Kidney glomerular epithelial cell (primary cell): ENCODE measurements around the gene ITGA11.
"Not testable (repeated sequence)": the region's sequence is repeated elsewhere in the genome, so short reads cannot be mapped to it uniquely, and the experiment has no call there.

Experiments
- DNase-seq: peaks from one replicate; lab custom pipeline; 2025; lab: John Stamatoyannopoulos, UW

ITGA11 gene

GRCh38 chr15:68409736-68410370 is 22.1 kb downstream of the ITGA11 start:
- no peak for DNase-seq

- no peak for DNase-seq
These were observed 23.0 kb downstream of the ITGA11 start for GRCh38 chr15:68408971-68409370.

GRCh38 chr15:68407886-68408881 is 23.8 kb downstream of the ITGA11 start:
- no peak for DNase-seq

DNA sequence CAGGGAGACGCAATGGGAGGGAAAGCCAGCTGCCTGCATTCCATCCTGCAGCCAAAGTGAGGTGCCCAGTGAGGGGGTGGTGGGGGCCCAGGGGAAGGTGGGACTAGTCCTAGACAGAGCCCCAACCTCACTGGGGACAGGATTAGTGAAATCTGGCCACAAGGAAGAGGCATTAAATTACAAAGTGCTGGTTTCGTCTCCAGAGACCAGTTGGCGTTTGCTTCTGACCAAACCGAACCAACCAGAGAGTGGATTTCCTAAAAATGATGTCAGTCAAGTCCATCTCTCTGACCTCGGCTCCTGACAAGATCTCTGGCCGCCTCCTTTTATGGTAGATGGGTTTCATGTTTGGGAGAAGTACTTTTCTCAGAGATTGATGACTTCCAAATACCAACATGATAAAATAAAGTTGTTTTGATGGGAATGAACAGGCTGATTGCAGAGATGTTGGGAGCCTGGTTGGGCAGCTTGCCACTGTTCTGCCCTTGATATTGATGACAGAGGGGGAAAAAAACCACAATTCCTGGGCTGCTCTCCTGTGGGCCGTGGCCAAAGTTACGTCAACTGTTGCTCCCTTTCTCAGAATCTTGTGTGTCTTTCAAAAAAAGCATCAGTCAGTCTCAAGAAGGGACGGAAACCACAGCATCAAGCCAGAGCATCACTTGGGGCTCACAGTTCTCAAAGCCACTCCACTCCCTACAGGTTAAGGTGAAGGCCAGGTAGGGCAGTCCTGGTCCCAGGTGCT is 24.6 kb downstream of the ITGA11 start:
- no peak for DNase-seq

DNA sequence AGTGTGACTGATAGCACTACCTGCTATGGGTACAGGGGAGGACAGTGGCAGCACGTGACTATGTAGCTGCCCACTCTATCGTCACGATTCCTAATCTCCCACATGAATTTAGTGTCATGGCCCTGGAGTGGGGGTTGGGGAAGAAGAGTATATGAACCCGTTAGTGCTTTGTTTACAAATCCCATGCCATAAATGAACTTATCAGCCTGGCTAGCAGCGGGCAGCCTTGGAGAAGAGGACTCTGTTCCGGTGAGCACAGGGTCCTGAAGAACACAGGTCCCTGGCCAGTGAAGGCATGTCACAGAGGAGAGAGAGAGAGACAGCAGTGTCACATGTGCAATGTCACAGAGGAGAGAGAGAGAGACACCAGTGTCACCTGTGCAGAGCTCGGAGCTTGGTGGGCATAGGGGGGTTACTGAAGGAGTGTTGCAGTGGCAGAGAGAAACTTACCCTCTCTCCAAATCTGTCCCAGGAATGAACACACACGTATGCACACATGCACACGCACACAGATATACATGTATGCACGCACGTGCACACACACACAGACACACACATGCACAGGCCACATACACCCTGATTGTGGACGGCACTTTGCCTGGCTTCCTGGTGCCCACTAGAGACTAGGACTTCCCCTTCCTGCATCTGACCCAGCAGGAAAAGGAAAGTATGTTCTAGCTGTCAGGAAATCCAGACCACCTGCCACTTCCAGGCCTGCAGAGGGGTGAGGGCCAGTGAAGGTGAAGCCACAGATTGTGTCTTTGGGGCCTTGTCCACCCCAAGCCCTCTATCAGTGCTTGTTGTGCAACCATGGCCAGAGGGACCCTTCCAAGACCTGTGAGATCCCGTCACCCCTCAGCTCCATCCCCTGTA is 26.3 kb downstream of the ITGA11 start:
- no peak for DNase-seq

DNA sequence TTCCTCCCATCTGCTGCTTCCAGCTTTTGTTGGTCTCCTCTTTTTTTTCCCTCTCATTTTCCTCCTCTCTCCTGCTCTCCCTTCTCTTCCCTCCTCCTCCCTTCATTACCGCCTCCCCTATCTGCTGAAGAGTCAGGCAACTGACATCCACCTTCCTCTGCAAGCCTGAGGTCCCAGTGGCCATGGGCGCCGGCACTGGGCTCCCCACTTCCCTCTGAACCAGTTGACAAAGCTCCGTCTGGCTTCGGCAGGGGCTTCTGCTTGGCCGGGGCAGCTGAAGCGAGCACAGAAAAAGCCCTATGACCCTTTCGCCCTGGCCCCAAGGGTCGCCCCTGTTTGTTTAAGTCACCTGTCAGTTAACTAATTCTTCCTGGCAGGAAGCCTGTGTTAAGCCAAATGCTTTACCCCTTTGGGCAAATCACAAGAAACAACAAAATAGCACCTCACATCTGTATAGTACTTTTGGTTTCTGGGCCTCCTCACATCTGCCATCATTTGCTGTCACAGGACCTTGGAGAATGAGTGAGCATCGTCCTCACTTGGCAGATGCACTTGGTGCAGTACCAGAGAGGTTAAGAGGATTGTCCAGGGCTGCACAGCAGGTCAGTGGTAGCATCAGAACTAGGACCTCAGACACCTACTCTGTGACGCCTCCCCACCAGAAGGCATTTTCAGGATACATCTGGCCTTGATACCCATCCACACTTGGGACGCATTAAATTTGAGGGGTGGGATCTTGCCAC is 27.7 kb downstream of the ITGA11 start:
- no peak for DNase-seq

DNA sequence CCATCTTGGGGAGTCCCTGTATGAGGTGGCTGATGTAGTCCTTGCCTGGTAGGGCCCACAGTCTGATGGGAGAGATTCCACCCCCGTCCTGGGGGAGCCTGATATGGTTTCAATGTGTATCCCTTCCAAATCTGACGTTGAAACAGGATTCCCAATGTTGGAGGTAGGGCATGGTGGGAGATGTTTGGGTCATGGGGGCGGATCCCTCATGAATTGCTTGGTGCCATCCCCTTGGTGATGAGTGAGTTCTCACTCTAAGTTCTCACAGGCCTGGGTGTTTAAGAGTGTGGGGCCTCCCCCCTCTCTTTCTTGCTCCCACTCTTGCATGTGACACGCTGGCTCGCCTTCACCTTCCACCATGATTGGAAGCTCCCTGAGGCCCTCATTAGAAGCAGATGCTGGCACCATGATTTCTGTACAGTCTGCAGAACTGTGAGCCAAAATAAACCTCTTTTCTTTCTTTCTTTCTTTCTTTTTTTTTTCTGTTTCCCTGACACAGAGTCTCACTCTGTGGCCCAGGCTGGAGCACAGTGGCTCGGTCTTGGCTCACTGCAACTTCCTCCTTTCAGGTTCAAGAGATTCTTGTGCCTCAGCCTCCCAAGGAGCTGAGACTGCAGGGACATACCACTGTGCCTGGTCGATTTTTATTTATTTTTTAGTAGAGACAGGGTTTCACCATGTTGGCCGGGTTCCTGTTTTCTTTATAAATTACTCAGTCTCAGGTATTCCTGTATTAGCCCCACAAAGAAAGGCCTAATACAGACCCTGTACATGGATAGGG is 28.6 kb downstream of the ITGA11 start:
- no peak for DNase-seq

DNA sequence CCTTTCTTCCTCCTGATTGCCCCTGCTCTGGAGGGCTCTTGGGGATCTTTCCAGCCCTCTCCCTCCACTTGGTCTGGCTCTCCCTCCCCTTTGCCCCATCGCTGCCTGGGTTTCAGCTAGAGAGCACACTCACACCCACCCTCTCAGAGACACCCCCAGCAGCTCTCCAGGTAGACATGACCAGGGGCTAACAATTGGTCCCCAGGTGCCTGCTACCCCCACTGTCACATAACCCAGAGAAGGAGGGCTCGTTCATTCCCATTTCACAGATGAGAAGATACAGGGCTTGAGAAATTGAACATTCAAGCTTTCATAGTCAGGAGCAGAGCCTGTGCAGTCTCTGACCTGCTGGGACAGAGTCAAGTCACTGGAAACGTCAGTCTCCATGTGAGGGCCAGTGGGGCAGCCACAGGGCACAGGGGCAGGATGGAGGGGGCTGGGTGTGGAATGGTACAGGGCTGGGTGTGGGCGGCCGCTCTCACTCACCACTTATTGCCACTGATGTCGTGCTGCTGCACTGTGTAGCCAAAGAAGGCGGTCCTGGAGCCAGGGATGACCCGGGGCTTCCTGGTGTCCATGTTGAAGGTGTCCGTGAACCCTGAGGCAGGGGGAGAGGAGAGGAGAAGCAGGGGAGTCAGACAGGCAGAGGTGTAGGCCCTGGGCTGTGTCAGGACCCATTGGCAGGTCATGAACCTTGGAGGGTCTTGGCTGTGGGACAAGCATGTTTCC is 29.4 kb downstream of the ITGA11 start:
- no peak for DNase-seq

DNA sequence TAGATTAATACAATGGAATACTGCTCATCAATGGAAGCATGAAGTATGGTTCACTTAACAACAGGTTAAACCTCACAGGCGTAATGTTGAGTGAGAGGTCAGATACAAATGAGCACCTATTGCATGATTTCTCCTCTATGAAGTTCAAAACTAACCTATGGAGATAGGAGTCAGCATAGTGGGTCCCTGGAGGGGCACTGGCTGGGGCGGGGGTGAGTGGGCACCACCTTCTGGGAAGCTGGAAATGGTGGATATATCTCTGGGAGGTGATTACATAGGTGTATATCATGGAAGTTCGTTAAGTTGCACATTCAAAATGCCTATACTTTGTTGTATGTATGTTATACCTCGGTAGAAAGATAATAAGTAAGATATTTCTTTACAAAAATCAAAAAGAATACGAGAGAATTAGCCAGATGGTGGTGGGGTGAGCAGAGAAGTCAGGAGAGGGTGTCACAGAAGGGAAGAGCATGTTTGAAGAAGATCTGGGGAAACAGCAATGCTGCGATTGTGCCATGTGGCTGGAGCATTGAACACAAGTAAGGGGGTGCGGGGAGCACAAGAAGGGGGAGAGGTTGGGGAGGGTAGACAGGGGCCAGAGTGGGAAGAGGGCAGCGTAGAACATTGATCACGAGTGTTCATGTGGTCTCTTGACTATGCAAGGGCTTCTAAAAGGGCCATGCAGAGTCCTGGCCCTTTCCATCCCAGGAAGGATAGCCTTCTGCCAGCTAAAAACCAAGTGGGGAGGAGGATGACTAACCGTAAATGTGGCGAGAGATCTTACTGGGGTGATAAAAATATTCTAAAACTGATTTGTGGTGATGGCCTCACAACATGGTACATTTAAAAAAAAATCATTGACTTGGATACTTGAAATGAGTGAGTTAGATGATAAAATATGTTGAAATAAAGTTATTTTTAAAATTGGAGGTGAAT is 30.2 kb downstream of the ITGA11 start:
- DNase-seq = no peak

DNA sequence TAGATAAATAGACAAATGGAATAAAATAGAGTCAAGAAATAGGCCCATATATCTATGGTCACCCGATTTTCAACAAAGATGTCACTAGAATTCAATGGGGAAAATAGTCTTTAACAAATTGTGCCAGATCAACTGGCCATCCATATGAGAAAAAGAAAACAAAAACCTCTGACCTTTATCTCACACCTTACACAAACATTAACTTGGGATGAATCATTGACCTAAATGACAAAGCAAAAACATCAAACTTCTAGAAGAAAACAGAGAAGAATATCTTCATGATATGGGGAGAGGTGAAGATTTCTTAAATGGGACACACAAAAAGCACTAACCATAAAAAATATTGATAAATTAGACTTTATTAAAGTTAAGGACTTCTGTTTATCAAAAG is 31.9 kb downstream of the ITGA11 start:
- DNase-seq = peak; percentile 52

- DNase-seq = peak; percentile 52
These were observed 32.6 kb downstream of the ITGA11 start for GRCh38 chr15:68399096-68400065.

GRCh38 chr15:68397999-68398398 is 34.0 kb downstream of the ITGA11 start:
- not testable (repeated sequence) for DNase-seq

DNA sequence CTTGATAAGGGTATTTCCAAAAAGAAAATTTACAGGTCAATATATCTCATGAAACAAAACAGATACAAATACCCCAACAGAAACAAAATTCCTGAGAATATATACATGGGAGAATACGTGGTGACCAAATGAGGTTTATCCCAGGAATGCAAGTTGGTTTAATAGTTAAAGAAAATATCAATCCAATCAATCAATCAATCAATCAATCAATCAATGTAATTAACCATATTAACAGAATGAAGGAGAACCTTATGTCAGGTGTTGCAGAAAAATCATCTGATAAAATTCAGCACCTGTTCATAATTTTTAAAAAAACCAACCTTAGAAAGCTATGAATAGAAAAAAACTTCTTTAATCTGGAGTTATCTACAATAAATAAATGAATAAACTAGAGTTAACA is 35.9 kb downstream of the ITGA11 start:
- no peak for DNase-seq

GRCh38 chr15:68391121-68391520 is 40.8 kb downstream of the ITGA11 start:
- no peak for DNase-seq

GRCh38 chr15:68389936-68390817 is 41.8 kb downstream of the ITGA11 start:
- no peak for DNase-seq
